Frontal cortex (tissue), 4 donors: ENCODE measurements around the gene TWIST1. TPM values are rescaled to one million over a fixed set of nuclear protein-coding genes. Genes with fewer than 3 reads are reported as not detected.

ENCODE experiments used
- DNase-seq, 2 donors: peaks; one replicate each; pipeline ENCODE4 v3.0.0; 2012; ENCODE audit warnings: low spot score in 2 of 2
- FAIRE-seq: peaks from 2 replicates; lab custom pipeline; 2012; peaks lifted over from hg19 to GRCh38; lab: Jason Lieb, UNC
- total RNA-seq: library from RNA; depleted of rRNA; stranded (reverse); fragments of >200 nt; gene quantifications from one replicate; pipeline ENCODE4 v1.2.3, GENCODE V29; 2014
- donor health status: control.
- donor health status: control.
- donor health status: control.

TWIST1 gene
- total RNA-seq: 2.4 TPM

DNA sequence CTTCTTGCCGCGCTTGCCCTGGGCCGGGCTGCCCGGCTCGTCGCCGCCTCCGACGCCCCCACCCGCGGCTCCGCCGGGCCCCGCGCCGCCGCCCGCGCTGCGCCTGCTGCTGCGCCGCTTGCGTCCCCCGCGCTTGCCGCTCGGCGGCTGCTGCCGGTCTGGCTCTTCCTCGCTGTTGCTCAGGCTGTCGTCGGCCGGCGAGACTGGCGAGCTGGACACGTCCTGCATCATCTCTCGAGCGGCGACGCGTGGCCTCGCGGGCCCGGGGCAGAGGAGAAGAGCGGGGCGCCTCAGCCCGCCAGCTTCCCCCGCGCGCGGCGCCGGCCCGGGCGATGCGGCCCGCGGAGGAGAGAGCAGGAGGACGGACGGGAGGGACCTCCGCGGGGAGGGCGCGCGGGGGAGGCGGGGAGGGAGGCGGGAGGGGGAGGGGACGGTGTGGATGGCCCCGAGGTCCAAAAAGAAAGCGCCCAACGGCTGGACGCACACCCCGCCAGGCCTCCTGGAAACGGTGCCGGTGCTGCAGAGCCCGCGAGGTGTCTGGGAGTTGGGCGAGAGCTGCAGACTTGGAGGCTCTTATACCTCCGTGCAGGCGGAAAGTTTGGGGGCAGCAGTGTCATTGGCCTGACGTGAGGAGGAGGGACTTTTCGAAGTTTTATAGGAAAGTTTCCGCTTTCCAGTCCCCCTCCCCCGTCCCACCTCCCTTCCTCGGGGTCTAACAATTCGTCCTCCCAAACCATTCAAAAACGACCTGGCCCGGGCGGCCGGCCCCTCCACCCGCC lies at the start of gene TWIST1:
TWIST1 (minus strand) TSS at position 546 of the 779 bp plus-strand sequence; CDS start at position 231, 315 bp downstream.
- DNase-seq: peak; percentile 47 to 58
- no peak for FAIRE-seq

DNA sequence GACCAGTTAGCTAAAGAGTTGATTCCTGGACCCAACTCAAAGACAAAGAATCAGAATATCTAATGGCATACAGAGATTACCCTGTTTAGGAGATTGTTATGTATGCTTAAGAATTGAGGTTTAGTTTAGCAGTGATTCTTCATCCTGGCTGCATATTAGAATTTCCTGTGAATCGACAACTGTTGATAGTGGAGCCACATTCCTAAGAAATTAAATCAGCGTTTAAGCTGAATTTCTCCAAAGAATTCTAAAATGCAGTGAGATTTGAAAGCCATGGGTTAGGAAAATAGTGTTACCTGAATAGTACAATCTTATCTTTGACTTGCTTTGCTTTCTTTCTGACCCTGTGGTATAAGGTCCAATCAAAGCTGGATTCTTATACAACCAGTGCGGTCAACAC lies 44.2 kb upstream of the TWIST1 start:
- DNase-seq (no peak), FAIRE-seq (no peak)

DNA sequence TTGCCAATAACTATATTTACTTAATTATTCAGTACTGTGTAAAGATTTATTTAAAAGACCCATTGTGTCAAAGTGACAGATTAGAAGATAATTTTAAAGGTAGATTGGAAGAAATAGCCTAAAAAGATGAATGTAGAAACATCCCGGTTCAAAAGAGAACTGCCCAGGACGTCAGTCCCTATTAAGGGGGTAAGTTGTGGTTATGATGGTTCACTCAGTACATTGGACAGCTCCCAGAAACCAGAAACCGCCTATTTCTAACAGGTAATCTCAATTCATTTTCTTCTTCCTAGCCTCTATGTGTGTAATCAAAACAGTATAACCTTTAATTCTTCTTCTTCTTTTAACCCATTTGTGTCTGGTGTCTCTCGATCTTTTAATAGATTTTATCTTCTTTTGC lies 29.3 kb upstream of the TWIST1 start:
- no peak for DNase-seq
- no peak for FAIRE-seq

DNA sequence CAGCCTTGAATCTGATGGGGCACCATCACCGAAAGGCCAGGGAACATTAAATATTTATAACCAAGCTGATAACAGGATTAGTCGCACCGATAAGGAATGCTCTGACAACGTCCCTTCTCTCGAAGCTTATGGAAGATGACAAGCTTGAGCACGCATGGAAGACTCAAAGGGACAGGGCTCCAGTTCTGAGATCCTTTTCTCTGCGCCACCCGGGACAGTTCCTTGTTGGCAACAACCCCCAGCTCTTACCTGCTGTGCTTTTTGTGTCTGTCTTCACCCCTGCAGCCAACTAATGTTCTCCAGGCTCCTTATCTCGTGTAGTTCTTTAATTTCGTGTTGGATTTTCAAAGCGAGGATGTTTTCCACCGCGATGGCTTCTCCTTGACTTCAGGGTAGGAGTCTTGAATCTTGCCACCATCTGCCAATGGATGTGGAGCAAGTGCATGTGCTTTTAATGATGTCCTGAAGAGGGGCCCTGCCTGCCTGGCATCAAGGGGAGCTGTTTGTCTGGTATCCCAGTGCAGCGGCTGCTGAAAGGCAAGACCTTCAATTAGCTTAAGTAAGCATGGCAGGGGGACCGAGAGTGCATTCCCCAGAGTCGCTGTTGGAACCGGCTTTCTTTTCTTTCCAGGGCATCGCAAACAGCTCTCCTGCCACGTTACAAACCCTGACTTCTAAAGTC lies 28.1 kb upstream of the TWIST1 start:
- no peak for DNase-seq
- no peak for FAIRE-seq

DNA sequence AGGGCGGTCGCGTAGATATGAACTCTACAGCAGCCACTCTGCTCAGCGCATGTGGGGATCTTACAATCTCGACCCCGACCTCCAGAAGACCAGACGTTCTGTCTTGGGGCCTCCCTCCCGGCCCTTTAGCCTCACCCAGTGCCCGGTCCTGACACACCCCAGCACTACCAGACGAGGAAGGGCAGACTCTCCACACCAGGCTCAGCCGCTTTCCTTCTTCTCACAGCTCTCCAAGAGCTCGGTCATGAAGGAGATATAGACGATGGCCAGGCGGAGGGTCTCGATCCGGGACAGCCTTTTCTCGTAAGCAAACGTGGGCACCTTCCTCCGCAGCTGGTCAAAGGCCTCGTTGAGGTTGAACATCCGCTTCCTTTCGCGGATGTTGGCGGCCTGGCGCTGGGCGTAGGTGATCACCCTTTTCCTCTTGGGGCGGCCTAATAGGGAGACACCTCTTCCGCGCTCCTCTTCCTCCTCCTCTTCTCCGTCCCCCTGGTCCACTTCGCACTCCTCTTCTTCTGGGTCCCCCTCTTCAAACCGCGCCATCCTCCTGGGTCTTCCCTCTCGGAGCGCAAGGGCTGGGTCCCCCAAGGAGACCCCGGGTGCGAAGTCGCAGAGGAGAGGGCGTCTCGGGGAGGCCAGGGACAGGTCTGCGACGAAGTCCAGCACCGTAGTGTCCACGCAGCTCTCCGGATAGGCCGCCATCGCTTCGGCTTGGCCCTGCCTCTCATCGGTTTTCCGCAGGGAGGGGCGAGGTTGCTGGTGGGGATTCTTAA lies 27.4 kb upstream of the TWIST1 start, which contains the start of gene FERD3L:
FERD3L (minus strand) TSS at position 761 of the 773 bp plus-strand sequence; CDS start at position 702, 59 bp downstream.
- no peak for DNase-seq
- FAIRE-seq: no peak

DNA sequence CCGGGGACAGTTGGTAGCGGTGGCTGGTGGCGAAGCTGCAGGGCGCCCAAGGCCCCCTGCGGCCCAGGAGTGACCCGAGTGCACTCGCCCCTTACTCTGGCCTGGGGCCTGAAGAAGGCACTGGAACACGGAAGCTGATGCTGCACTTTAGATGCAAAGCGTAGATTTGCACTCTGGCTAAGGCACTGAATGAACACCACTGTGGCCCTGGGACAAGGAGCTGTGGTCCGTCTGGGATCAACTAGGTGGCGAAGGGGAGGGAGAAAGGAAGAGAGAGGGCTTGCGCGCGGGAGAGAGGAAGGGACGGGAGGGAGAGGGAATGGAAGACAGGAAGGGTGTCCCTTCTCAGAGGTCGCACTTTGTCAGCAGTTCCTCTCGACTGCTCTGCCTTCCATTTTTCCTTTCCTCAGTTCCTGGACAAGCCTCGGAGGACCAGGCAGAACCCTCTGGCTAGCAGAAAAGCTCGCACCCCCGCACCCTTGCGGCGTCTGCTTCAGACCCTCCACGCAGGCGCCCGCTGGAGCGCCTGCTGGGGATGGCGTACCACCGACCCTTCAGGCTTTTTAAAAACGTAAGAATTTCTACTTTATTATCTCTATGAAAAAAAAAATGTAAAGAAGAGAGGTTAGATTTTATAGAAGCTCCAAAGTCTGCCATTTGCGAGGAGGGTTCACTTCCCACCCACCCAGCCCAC lies 26.6 kb upstream of the TWIST1 start:
- FAIRE-seq (no peak), DNase-seq (no peak)

DNA sequence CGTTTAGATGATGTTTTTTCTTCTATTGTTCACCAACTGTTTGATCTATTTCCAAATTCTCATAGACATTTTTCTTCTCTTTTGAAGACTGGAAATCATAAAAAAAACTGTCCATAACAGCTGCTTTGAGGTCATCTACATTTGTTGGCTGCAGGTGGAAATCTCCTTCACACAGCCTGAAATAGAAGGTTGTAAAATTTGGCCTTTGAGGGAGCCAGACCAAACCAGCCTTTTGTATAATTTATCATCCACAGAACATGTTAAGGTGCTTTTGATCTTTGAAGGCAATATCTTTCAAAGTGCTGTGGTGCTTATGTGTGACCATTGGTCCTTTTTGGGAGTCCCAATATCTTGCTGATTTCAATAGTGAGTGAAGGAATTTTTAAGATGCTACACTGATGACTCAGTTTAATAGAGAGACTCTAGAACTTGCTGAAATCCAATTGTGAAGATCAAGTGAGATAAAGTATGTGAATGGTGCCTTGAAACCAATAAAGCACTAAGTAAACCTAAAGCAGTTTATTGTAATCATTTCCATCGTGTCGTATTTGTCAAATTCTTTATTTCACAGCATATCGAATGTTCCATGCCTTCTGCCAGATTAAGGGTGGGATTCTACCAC lies 22.4 kb upstream of the TWIST1 start:
- DNase-seq (no peak), FAIRE-seq (no peak)

DNA sequence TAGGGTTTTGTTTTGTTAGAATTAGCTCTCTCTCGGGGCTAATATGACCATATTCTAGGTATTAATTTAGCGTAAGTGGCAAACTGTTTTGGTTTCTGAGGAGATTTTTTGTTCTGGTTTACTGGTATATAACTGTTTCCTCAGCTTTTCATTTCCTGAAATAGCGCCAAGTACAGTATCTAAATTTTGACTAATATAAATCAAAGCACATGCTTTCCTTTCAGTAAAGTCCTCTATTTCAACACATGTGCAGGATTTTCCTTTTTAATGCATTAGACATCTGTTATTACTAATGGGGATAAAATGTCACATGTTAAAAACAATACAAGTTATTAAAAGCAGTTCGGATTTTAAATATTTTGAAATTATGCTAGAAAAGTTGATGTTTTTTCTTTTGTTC lies 16.4 kb upstream of the TWIST1 start:
- no peak for FAIRE-seq
- DNase-seq: no peak

DNA sequence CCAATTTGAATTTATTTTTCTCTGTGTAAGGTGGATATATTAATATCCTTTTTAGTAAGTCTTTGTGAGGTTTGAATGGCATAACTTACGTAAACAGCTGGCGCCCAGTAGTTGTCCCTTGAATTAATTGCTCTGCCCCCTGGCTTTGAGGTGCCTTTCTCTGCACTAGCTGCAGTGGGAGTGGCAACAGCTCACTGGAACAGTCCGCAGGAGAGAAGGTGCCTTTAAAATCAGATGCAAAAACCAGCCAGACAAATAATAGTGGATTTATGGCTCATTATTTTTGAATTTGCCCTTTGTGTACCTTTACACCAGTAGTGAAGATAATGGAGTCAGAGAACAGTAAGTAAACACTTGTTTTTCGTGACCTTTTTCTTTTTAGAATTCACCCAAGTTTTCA lies 16.0 kb upstream of the TWIST1 start:
- no peak for FAIRE-seq

DNA sequence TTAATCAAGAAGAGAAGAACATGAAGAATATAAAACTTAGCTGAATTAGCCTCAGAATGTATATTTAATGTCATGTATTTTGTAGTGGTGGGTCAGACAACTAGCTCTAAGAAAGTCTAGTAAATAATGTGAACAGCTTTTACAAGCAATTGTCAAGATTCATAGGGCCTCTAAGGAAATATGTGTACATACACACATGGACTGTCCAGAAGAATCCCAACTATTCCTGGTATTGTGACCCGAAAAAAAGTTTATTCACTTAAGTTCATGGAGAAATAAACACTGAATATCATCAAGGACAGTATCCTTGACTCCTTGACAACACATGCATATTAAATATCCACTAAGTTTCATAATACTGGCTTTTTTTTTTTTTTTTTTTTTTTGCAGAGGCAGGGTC lies 11.4 kb upstream of the TWIST1 start:
- DNase-seq (no peak), FAIRE-seq (no peak)

More for the DNA sequence above, 16.0 kb upstream of the TWIST1 start:
- no peak for DNase-seq

DNA sequence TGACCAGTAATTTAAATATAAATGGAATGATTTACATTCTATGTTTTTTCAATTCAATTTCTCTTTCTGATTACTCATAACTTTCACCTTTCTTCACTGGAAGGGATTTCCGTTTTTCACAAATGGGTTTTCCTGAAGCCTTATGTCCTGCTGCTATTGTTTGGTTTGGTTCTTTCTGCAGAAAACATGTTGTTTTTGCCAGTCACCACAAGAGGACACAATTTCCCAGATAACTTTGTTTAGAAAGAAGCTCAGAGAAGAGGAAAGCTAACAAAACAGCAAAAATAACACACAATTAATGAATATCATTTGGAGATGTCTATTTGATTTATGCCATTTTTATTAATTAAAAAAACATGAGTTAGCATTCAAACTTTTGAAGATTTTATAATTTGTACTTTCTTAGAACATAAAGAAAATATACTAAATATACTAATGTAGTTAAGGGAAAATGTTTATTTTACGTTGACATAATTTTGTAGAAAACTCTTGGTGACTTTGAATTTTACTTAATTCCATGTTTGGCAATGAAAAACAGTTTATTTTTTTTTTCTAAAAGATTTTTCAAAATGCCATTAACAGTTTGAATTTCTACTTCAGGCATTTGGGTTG lies 4.6 kb upstream of the TWIST1 start:
- DNase-seq (peak in 1 of 2 donors; percentile 37), FAIRE-seq (peak; percentile 92)

DNA sequence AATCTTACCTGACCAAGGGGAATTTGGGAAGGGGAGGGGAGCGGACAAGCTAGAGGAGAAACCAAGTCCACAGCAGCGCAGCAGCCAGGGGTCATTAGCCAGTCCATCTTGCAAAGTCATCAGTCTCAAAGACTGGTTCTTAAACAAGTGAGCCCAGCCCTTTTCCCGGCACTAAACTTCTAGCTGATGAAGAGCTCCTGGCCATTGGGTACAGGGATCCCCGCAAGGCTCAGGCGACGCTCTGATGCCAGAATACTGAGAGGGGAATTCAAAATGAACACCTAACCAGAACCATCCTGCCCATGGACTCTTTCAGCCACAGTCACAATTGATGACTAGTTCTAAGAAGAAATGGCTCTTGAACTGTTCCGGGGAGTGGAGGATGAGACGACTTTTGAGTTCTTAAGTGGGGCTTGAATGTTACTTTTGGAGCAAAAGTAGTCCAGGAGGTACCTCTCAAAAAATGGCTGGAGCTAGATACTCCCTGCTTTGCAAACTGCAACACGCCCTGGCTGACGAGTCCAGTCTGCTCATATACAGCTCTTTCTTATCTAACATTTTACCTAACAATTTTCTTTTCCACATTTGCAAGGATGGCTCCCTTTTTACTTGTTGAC lies 2.5 kb upstream of the TWIST1 start:
- FAIRE-seq (no peak), DNase-seq (no peak)

DNA sequence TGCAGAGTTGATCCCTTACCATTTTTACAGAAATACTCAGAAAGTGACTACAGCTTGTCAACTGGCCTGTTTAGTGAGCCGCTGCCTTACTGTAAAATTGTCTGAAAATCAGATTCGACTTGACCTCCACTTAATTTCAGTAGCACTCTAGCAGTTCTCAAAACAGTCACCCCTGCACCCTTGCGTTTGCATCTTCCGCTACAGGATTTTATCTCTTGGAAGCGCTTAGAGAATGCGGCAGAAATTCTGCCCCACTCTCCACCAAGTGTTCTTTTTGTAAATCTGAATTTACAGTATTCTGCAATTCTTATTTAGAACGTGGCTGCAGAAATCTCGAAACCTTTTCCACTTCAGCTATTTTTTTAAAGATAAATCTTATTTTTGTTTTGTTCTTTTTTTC lies 1.9 kb upstream of the TWIST1 start:
- no peak for DNase-seq
- no peak for FAIRE-seq

DNA sequence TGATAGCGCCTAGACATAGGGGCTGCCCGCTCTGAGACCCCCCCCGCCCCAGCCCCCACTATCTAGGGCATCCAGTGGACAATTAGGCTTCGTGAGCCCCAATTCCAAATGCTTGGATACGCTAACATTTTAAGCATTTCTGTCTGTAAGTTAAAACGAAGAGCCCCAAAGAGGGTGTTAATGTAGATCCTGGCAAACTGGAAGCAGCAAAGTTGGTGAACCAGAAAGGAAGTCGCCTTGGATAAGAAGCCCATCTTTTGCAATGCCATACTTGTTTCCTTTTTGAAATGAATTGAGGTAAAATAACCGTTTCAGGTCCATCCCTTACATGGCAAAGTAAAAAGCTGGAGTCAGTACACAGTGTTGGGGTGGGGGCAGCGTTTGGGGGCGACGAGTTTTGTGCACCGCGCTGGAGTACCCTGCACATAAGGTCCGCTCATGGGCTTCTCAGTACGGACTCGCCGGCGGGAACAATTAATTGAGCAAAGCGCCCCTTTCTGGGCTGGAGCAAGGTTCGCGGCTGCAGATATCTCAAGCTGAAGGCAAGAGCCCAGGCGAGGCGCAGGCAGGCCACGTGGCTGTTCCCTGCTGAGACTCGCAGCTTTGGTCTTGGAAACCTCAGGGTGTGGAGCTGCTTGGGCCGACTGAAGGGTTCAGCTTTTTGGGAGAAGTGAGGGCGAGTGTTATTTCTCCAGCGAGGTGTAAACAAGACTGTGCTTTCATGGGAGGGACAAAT lies 1.4 kb upstream of the TWIST1 start:
- FAIRE-seq (no peak), DNase-seq (no peak)

DNA sequence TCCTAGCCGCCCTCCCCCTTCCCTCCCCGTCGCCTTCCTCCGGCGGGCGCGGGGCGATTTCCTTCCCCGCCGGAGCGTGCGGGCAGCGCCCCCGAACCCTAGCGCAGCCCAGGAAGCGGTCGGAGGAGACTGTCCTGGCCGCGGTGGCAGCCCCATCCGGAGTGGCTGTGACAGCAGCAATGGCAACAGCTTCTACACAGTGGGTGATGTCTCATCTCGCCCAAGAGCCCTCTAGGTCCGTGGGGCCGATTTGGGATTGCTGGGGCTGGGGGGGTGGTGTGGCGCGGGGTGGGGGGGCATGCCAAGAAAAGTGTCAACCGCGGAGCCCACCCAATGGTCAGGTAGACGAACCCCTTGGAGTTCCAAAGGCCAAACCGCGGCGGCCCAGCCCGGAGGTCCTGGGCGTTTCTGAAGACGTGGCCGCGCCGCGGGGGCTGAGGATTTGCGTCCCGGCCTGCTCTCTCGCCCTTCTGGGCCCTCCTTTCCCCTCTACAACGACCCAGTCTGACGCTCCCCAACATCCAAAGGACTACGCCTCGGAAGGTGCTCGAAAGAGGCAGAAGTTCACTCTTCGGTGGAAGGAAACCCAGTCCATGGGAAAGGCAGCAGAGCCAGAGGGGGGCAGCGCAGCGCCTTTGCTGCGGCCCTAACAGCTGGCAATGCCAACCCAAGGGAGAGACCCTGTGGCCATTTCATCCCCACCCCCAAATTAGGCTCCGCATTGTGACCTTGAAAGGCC lies 603 bp upstream of the TWIST1 start:
- DNase-seq: peak in 1 of 2 donors; percentile 39
- FAIRE-seq: no peak

DNA sequence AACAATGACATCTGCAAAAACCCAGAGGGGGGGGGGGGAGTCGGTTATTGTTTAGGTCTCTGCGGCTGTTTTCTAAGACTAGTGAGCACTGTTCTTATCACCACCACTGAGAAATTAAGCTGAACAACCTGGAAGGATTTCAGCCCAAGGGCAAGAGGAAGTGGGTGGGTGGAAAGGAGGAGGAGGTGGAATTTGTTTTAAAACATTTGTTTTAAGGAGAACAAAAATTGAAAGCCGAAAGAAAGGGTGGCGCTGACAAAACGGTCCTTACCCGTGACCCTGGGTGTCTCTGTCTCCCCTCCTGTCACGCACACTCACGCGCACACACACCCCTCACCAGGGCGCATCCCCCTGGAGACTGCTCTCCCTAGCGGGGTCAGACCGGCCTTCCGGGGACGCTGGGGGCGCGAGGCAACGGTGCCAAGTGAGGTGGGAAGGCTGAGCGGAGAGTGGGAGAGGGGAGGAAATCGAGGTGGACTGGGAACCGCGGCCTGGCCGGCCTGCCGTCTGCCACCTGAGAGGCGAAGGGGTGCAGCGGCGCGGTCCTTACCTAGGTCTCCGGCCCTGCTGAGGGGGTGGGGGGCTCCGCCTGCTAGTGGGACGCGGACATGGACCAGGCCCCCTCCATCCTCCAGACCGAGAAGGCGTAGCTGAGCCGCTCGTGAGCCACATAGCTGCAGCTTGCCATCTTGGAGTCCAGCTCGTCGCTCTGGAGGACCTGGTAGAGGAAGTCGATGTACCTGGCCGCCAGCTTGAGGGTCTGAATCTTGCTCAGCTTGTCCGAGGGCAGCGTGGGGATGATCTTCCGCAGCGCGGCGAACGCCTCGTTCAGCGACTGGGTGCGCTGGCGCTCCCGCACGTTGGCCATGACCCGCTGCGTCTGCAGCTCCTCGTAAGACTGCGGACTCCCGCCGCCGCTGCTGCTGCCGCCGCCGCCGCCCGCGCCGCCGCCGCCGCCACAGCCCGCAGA lies 1.0 kb downstream of the TWIST1 start:
- DNase-seq (peak in 1 of 2 donors; percentile 46), FAIRE-seq (no peak)
